CD4-positive, alpha-beta T cell (primary cell): ENCODE data around the gene EEPD1. TPM values are rescaled to one million over a fixed set of nuclear protein-coding genes. Genes with fewer than 3 reads are reported as not detected.

Experiments
- ATAC-seq: fragments of 200-7000 bp; cut with Tn5 transposase; one replicate; pipeline ENCODE4 v1.10.0; 2022; ENCODE audit warnings: mild to moderate bottlenecking; ENCODE audit not compliant: poor library complexity
- CTCF ChIA-PET: fragments of 350-600 bp; sonication (Branson Sonifier 250); formaldehyde crosslinking; loops from one replicate; lab custom pipeline; 2021; ENCODE audit warnings: antibody characterized with exemption, inconsistent platforms; lab: Charles Lee
- POLR2A ChIA-PET: fragments of 350-600 bp; sonication (Branson Sonifier 250); formaldehyde crosslinking; loops from one replicate; lab custom pipeline; 2021; ENCODE audit warnings: antibody characterized with exemption, inconsistent platforms; lab: Charles Lee
- DNase-seq, 14 experiments: peaks; one replicate each; pipeline ENCODE4 v3.0.0-alpha.2; 2013 to 2020; ENCODE audit warnings: mixed read lengths in 2 of 14
- H3K27ac ChIP-seq, 2 donors: one replicate each; pipeline versions ENCODE4 v1.5.1 to v1.7.0; 2013; ENCODE audit warnings: low read length in 2 of 2, low read depth in 1 of 2, mild to moderate bottlenecking in 1 of 2
- H3K27me3 ChIP-seq, 2 experiments: 1 replicate in 1 of 2; 2 replicates in 1 of 2; pipeline versions ENCODE4 v1.6.1 to v1.7.0; 2013; ENCODE audit warnings: low read length in 2 of 2, control low read depth in 1 of 2, mild to moderate bottlenecking in 1 of 2, moderate library complexity in 1 of 2; ENCODE audit not compliant: insufficient read depth in 2 of 2, control insufficient read depth in 1 of 2
- H3K36me3 ChIP-seq: one replicate; pipeline ENCODE4 v1.6.1; 2013; ENCODE audit warnings: low read length, control low read depth; ENCODE audit not compliant: insufficient read depth
- H3K4me1 ChIP-seq: one replicate; pipeline ENCODE4 v1.6.1; 2013; ENCODE audit warnings: low read length, control low read depth; ENCODE audit not compliant: insufficient read depth
- H3K4me3 ChIP-seq: one replicate; pipeline ENCODE4 v1.5.1; 2013; ENCODE audit warnings: mild to moderate bottlenecking, low read length, moderate library complexity
- H3K9me3 ChIP-seq, 2 experiments: 1 replicate in 1 of 2; 2 replicates in 1 of 2; pipeline versions ENCODE4 v1.6.1 to v1.7.0; 2013; ENCODE audit warnings: low read length in 2 of 2, mild to moderate bottlenecking in 2 of 2, control low read depth in 1 of 2, moderate library complexity in 1 of 2; ENCODE audit not compliant: control insufficient read depth in 1 of 2, insufficient read depth in 1 of 2
- H3K27ac Mint-ChIP-seq: one replicate; pipeline ENCODE4 v1.8.0; 2020; ENCODE audit warnings: mixed read lengths
- H3K27me3 Mint-ChIP-seq: one replicate; pipeline ENCODE4 v1.8.0; 2021; ENCODE audit warnings: mixed read lengths
- H3K36me3 Mint-ChIP-seq: one replicate; pipeline ENCODE4 v1.8.0; 2021; ENCODE audit warnings: low read depth, mixed read lengths
- H3K4me1 Mint-ChIP-seq: one replicate; pipeline ENCODE4 v1.8.0; 2021; ENCODE audit warnings: low read depth, mixed read lengths
- H3K4me3 Mint-ChIP-seq: one replicate; pipeline ENCODE4 v1.8.0; 2020; ENCODE audit warnings: mild to moderate bottlenecking, mixed read lengths
- H3K9me3 Mint-ChIP-seq: one replicate; pipeline ENCODE4 v1.8.0; 2020; ENCODE audit warnings: mixed read lengths
- intact Hi-C, 2 experiments: fragments of 100-400 bp; cut with DNase I in 1 of 2; cut with micrococcal nuclease in 1 of 2; formaldehyde crosslinking; loops; one replicate each; pipeline versions ENCODE4 v1.15.1 to v1.9.0; 2023 to 2025; cut with DNase I, micrococcal nuclease
- total RNA-seq, 174 experiments: library from RNA in 2 of 174; stranded (reverse) in 2 of 174; gene quantifications; one replicate each; pipeline ENCODE4 v1.2.3 and lab custom pipeline; 2021 to 2026
- TF ChIP-seq, protein P1 (sequence below): fragments of 200-600 bp; IDR thresholded peaks from one replicate; pipeline ENCODE4 v1.8.0; 2022; ENCODE audit warnings: antibody characterized with exemption, mild to moderate bottlenecking

EEPD1 gene
- total RNA-seq, 2 experiments from 2014 or later = 4.4 to 4.6 TPM

DNA sequence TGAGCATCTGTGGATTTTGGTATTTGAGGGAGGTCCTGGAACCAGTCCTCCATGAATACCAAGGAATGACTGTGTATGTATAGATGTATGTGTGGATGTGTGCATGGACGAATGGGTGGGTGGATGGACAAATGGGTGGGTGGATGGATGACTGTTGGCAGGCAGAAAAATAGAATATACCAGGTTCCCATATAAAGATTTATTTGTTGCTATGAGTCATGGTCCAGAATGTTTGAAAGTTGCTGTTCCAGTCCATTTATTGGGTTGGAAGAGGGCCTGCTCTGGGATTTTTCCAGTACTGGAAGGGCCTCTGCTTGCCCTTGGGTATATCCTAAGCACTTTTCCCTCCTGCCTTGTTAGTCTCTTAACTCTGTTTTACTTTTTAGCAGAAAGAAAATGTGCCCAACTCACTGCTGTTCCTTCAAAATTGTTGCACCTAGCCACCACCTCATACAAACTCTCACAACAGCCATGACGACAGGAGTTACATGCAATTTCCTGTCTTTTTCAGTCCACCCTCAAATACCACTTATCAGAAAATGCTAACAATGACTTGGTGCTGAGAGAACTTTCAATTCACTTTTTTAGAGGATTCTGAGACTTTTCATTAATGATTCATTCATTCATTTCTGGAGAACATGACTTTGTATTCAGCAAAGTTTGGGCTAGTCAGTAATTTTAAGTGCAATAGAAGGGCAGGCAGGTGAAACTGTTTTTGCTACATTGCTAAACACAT, 108.1 kb downstream of the EEPD1 start:
- Histone ChIP-seq H3K36me3 (no peaks in the 10 kb centered on the region), H3K4me1 (peaks cover 22% of the 10 kb centered on the region), H3K9me3 (no peaks in the 10 kb centered on the region), H3K4me3 (no peak overlapping the region), H3K27me3 (no peaks in the 10 kb centered on the region), H3K27ac (no peak overlapping the region)
- CTCF ChIA-PET = no interaction called here
- TF ChIP-seq, protein P1, sequence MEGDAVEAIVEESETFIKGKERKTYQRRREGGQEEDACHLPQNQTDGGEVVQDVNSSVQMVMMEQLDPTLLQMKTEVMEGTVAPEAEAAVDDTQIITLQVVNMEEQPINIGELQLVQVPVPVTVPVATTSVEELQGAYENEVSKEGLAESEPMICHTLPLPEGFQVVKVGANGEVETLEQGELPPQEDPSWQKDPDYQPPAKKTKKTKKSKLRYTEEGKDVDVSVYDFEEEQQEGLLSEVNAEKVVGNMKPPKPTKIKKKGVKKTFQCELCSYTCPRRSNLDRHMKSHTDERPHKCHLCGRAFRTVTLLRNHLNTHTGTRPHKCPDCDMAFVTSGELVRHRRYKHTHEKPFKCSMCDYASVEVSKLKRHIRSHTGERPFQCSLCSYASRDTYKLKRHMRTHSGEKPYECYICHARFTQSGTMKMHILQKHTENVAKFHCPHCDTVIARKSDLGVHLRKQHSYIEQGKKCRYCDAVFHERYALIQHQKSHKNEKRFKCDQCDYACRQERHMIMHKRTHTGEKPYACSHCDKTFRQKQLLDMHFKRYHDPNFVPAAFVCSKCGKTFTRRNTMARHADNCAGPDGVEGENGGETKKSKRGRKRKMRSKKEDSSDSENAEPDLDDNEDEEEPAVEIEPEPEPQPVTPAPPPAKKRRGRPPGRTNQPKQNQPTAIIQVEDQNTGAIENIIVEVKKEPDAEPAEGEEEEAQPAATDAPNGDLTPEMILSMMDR = no peak
- Mint-ChIP-seq H3K27ac (no peak overlapping the region), H3K4me1 (peaks cover 49% of the 10 kb centered on the region), H3K4me3 (no peak overlapping the region), H3K27me3 (no peaks in the 10 kb centered on the region), H3K9me3 (no peaks in the 10 kb centered on the region), H3K36me3 (peaks cover 10% of the 10 kb centered on the region)
- intact Hi-C loops = no loop called here
- ATAC-seq (no peak), DNase-seq (peak in 2 of 14 experiments; percentile 16 to 23)
- POLR2A ChIA-PET = no interaction called here

GRCh38 chr7:36262309-36263094, 109.4 kb downstream of the EEPD1 start:
- no peak overlapping the region for H3K4me3 ChIP-seq
- DNase-seq = no peak
- no peaks in the 10 kb centered on the region for H3K36me3 ChIP-seq
- CTCF ChIA-PET = no interaction called here
- no peaks in the 10 kb centered on the region for H3K27me3 ChIP-seq
- H3K27me3 Mint-ChIP-seq = no peaks in the 10 kb centered on the region
- H3K4me1 ChIP-seq = peaks cover 22% of the 10 kb centered on the region
- no peak overlapping the region for H3K27ac Mint-ChIP-seq
- POLR2A ChIA-PET = no interaction called here
- peaks cover 58% of the 10 kb centered on the region for H3K4me1 Mint-ChIP-seq
- H3K4me3 Mint-ChIP-seq = no peak overlapping the region
- peaks cover 1% of the 10 kb centered on the region for H3K36me3 Mint-ChIP-seq
- ATAC-seq = no peak
- H3K9me3 ChIP-seq = no peaks in the 10 kb centered on the region
- intact Hi-C loops = no loop called here
- no peaks in the 10 kb centered on the region for H3K9me3 Mint-ChIP-seq
- no peak overlapping the region for H3K27ac ChIP-seq
- TF ChIP-seq, protein P1 = no peak

DNA sequence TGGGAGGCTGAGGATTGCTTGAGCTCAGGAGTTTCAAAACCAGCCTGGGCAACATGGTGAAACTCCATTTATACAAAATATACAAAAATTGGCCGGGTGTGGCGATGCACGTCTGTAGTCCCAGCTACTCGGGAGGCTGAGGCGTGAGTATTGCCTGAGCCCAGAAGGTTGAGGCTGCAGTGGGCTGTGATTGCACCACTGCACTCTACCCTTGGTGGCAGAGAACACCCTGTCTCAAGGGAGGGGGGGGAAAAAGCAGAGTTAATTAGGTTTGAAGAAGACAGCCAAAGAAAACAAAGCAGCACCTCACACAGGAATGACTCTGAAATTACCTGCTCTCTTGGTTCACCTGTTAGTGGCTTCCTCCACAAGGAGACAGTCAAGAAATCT, 110.0 kb downstream of the EEPD1 start:
- Mint-ChIP-seq H3K27ac (no peak overlapping the region), H3K4me3 (no peak overlapping the region), H3K4me1 (peaks cover 58% of the 10 kb centered on the region), H3K36me3 (no peaks in the 10 kb centered on the region), H3K27me3 (no peaks in the 10 kb centered on the region), H3K9me3 (no peaks in the 10 kb centered on the region)
- H3K27ac ChIP-seq = no peak overlapping the region
- CTCF ChIA-PET = no interaction called here
- POLR2A ChIA-PET = no interaction called here
- intact Hi-C loops = no loop called here
- H3K27me3 ChIP-seq = no peaks in the 10 kb centered on the region
- no peaks in the 10 kb centered on the region for H3K36me3 ChIP-seq
- H3K4me3 ChIP-seq = no peak overlapping the region
- ATAC-seq = no peak
- TF ChIP-seq, protein P1 = no peak
- peaks cover 20% of the 10 kb centered on the region for H3K4me1 ChIP-seq
- DNase-seq = no peak
- no peaks in the 10 kb centered on the region for H3K9me3 ChIP-seq
